Prostate gland (tissue), 2 donors: ENCODE data around the gene TNFAIP6.

Source experiments
- CTCF ChIP-seq, 4 experiments: fragments of 200-600 bp in 2 of 4; fragments of 450-650 bp in 2 of 4; sonication (generic) in 2 of 4; IDR thresholded peaks; 1 replicate in 3 of 4; 2 replicates in 1 of 4; pipeline ENCODE4 v1.5.1; 2016 to 2019; ENCODE audit warnings: antibody characterized with exemption in 4 of 4, mild to moderate bottlenecking in 2 of 4, moderate library complexity in 2 of 4
- POLR2A ChIP-seq: fragments of 450-650 bp; IDR thresholded peaks from one replicate; pipeline ENCODE4 v1.6.1; 2016; ENCODE audit warnings: antibody characterized with exemption, mild to moderate bottlenecking

GRCh38 chr2:151347294-151347693, 10.1 kb upstream of the TNFAIP6 start:
- TF ChIP-seq CTCF (IDR thresholded peaks at IDR 0.05) (no peak), POLR2A (no peak)
